Subcutaneous adipose tissue (tissue), 4 donors: Measurements from ENCODE around the gene PIP5K1B. TPM values are rescaled to one million over a fixed set of nuclear protein-coding genes. Genes with fewer than 3 reads are reported as not detected.

ENCODE experiments used
- total RNA-seq, 4 donors: library from RNA; depleted of rRNA; stranded (reverse); fragments of >200 nt; gene quantifications; one replicate each; pipeline ENCODE4 v1.1.0, GENCODE V29; 2016
- TF ChIP-seq, protein P1 (sequence below): fragments of 450-650 bp; IDR thresholded peaks from one replicate; pipeline ENCODE4 v1.5.1; 2016; ENCODE audit warnings: low read depth, mild to moderate bottlenecking, control low read depth, antibody characterized with exemption, moderate library complexity

PIP5K1B gene
- total RNA-seq, 4 donors from 2014 or later = 0.88 to 4.4 (median 1.4) TPM

DNA sequence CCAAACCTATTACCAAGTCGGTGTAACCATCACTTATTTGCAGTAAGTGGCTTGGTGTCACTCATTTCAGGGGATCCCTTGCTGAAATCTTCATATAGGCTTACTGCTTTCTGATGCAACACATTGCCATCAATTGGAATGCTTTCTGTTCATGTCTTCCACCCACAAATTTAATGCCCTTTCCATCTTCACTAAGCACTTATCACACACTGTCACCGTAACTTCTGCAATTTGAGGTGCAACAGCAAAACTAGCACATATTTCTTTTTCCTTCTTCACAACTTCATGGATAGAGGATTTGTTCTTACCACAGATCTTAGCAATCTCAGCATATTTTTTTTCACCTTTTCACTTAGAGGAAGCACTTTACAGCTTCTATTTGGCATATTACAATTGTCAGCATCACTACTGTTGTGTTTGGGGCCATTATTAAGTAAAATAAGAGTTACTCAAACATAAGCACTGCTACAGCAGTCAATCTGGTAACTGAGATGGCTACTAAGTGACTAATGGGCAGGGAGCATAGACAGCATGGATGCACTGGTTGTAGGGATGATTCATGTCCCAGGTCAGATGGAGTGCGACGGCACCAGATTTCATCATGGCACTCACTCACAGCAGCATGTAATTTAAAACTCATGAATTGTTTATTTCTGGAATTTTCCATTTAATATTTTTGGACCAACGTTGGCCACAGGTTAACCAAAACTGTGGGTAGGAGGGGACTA lies 70.1 kb downstream of the PIP5K1B start:
- TF ChIP-seq, protein P1, sequence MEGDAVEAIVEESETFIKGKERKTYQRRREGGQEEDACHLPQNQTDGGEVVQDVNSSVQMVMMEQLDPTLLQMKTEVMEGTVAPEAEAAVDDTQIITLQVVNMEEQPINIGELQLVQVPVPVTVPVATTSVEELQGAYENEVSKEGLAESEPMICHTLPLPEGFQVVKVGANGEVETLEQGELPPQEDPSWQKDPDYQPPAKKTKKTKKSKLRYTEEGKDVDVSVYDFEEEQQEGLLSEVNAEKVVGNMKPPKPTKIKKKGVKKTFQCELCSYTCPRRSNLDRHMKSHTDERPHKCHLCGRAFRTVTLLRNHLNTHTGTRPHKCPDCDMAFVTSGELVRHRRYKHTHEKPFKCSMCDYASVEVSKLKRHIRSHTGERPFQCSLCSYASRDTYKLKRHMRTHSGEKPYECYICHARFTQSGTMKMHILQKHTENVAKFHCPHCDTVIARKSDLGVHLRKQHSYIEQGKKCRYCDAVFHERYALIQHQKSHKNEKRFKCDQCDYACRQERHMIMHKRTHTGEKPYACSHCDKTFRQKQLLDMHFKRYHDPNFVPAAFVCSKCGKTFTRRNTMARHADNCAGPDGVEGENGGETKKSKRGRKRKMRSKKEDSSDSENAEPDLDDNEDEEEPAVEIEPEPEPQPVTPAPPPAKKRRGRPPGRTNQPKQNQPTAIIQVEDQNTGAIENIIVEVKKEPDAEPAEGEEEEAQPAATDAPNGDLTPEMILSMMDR = no peak

DNA sequence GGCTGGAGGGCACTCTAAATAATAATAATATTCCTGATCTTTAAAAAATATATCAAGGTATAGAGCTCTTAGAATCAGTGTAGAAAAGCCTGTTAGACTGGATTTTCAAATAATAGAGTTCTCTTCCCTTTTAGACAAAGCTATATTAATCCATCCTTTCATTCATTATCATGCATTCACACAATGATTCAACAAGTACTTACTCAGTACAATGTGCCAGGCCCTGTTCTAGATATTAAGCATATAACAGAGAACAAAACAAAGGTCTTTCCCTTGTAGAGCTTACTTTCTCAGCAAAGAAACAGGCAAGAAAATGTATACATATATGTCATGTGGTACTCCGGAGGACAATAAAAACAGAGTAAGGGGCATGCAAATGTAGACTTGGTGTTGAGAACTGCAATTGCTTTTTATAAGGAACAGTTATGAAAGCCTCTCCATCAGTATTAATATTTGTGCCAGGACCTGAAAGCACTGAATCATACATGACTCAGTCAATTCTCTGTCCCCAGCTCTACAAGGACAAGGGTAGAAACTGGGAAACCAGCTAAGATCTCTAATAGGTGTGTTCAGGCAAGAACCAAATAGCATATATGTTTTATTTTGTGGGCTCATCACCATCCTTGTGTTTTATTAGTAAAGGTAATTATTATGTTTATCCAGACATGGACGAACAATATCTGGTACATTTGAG lies 72.2 kb downstream of the PIP5K1B start:
- TF ChIP-seq, protein P1 = no peak

DNA sequence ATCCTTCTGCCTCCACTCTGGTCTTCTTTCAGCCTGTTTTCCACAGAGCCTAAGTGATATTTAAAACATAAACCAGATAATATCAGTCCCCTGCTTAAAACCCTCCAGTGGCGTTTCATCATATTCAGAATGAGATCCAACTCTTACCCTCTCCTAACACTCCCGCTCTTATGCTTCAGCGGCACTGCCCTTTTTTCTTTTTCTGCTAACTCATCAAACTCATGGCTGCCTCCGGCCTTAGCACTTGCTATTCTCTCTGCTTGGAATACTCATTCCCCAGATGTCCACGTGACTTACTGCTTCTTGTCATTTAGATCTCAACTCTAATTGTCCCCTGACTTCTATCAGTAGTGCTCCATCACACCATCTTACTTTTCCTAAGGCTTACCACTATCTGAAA lies 73.6 kb downstream of the PIP5K1B start:
- TF ChIP-seq, protein P1 = no peak

- TF ChIP-seq, protein P1 = no peak
These were observed 74.7 kb downstream of the PIP5K1B start for GRCh38 chr9:68779558-68780379.

DNA sequence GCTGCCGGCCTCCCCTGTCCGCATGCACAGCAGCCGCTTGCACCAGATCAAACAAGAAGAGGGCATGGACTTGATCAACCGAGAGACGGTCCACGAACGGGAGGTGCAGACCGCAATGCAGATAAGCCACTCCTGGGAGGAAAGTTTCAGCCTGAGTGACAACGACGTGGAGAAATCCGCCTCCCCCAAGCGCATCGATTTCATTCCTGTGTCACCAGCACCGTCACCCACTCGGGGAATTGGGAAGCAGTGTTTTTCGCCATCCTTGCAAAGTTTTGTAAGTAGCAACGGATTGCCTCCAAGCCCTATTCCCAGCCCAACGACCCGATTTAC lies 75.3 kb downstream of the PIP5K1B start:
- TF ChIP-seq, protein P1 = no peak

DNA sequence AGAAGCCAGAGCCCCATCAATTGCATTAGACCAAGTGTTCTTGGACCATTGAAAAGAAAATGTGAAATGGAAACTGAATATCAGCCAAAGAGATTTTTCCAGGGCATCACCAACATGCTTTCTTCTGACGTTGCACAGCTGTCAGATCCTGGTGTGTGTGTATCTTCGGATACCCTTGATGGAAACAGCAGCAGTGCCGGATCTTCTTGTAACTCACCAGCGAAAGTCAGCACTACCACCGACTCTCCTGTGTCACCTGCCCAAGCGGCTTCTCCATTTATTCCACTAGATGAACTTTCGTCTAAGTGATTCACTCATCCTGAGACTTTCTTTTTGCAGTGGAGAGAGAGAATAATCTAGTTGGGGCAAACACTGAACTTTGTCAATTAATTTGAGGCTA lies 75.7 kb downstream of the PIP5K1B start:
- TF ChIP-seq, protein P1 = no peak

DNA sequence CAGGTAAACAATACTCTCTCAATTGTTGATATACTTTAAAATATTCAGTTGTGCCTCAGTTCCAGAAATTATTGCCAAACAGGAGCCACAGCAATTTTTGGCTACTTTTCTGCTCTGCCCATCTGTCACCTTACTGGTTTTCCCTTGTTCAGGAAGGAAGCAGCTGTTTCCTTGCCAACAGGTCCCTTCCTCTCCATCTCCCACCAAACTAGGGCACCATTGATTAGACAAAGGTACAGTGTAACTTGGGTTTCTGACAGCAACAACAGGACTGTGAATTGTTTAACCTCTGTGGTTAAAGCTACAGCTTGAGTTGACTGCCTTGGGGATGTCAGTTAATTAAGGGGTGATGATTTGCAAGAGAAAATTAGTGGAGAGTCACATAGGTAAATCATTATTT lies 76.9 kb downstream of the PIP5K1B start:
- TF ChIP-seq, protein P1 = no peak
